Adrenal gland (tissue), 5 donors: Measurements from ENCODE around the gene TANC1.

Experiments
- CTCF ChIP-seq, 6 experiments: fragments of 450-650 bp in 4 of 6; fragments of 200-600 bp in 2 of 6; sonication (generic) in 1 of 6; IDR thresholded peaks; 1 replicate in 5 of 6; 2 replicates in 1 of 6; pipeline versions ENCODE4 v1.5.1 to v1.8.0; 2016 to 2021; ENCODE audit warnings: antibody characterized with exemption in 6 of 6, mild to moderate bottlenecking in 2 of 6, moderate library complexity in 1 of 6
- POLR2A ChIP-seq, 2 donors: fragments of 450-650 bp; IDR thresholded peaks; one replicate each; pipeline ENCODE4 v1.6.1; 2017; ENCODE audit warnings: antibody characterized with exemption in 2 of 2, mild to moderate bottlenecking in 2 of 2, moderate library complexity in 1 of 2
- donor health status: DM: no; HTN: no; CAD: no.

GRCh38 chr2:159146996-159147666 is 178.7 kb downstream of the TANC1 start:
- no peak for TF ChIP-seq POLR2A (IDR thresholded peaks at IDR 0.05)
- no peak for TF ChIP-seq CTCF (IDR thresholded peaks at IDR 0.05)
